CD14-positive monocyte (primary cell): Measurements from ENCODE around the gene KIAA0753. TPM values are rescaled to one million over a fixed set of nuclear protein-coding genes. Genes with fewer than 3 reads are reported as not detected.

Experiments used
- DNase-seq, 3 donors: peaks; one replicate each; pipeline ENCODE4 v3.0.0-alpha.2; 2011 to 2022
- H2AFZ ChIP-seq: 2 replicates; pipeline ENCODE4 v1.6.0; 2012; ENCODE audit warnings: mild to moderate bottlenecking, low read depth, low read length, inconsistent platforms; ENCODE audit not compliant: insufficient read depth, poor library complexity, severe bottlenecking
- H3K27ac ChIP-seq, 2 donors: 1 replicate in 1 of 2; 2 replicates in 1 of 2; pipeline ENCODE4 v1.5.1; 2012 to 2013; ENCODE audit warnings: low read length in 2 of 2, control low read depth in 1 of 2, inconsistent platforms in 1 of 2, low read depth in 1 of 2, mild to moderate bottlenecking in 1 of 2
- H3K27me3 ChIP-seq, 2 donors: one replicate each; pipeline versions ENCODE4 v1.6.0 to v1.6.1; 2011 to 2013; ENCODE audit warnings: low read length in 2 of 2; ENCODE audit not compliant: control insufficient read depth in 2 of 2, insufficient read depth in 2 of 2
- H3K36me3 ChIP-seq, 2 donors: replicated peaks in 1 of 2; 1 replicate in 1 of 2; 2 replicates in 1 of 2; pipeline versions ENCODE4 v1.5.1 to v1.6.1; 2012 to 2013; ENCODE audit warnings: low read length in 2 of 2, control low read depth in 1 of 2, inconsistent platforms in 1 of 2, mild to moderate bottlenecking in 1 of 2; ENCODE audit not compliant: insufficient read depth in 2 of 2, control insufficient read depth in 1 of 2
- H3K4me1 ChIP-seq, 2 donors: 1 replicate in 1 of 2; 2 replicates in 1 of 2; pipeline versions ENCODE4 v1.5.1 to v1.6.1; 2012 to 2013; ENCODE audit warnings: low read length in 2 of 2, control low read depth in 1 of 2, inconsistent platforms in 1 of 2, mild to moderate bottlenecking in 1 of 2, moderate library complexity in 1 of 2; ENCODE audit not compliant: insufficient read depth in 2 of 2, control insufficient read depth in 1 of 2
- H3K4me2 ChIP-seq: replicated peaks from 2 replicates; pipeline ENCODE3; 2012; ENCODE audit warnings: low read length, moderate library complexity, mild to moderate bottlenecking; ENCODE audit not compliant: poor library complexity, severe bottlenecking; ENCODE audit errors: extremely low read depth
- H3K4me3 ChIP-seq, 3 experiments: fragments of 200-600 bp in 1 of 3; sonication (generic) in 1 of 3; replicated peaks in 1 of 3; 1 replicate in 2 of 3; 2 replicates in 1 of 3; pipeline ENCODE4 v1.5.1; 2011 to 2013; ENCODE audit warnings: low read length in 3 of 3, mild to moderate bottlenecking in 3 of 3, control low read depth in 2 of 3, low read depth in 2 of 3, inconsistent platforms in 1 of 3, moderate library complexity in 1 of 3
- H3K79me2 ChIP-seq: 2 replicates; pipeline ENCODE4 v1.6.0; 2012; ENCODE audit warnings: mild to moderate bottlenecking, control low read depth, inconsistent platforms, low read length, moderate library complexity; ENCODE audit not compliant: insufficient read depth
- H3K9ac ChIP-seq: 2 replicates; pipeline ENCODE4 v1.6.0; 2017; ENCODE audit warnings: low read length, mild to moderate bottlenecking; ENCODE audit not compliant: insufficient read depth, poor library complexity, severe bottlenecking
- H3K9me3 ChIP-seq, 2 donors: replicated peaks in 1 of 2; 1 replicate in 1 of 2; 2 replicates in 1 of 2; pipeline versions ENCODE4 v1.5.1 to v1.6.1; 2012 to 2013; ENCODE audit warnings: low read length in 2 of 2, control low read depth in 1 of 2; ENCODE audit not compliant: control insufficient read depth in 1 of 2, insufficient read depth in 1 of 2
- H4K20me1 ChIP-seq: 2 replicates; pipeline ENCODE4 v1.6.0; 2012; ENCODE audit warnings: mild to moderate bottlenecking, low read length, control low read depth, moderate library complexity; ENCODE audit not compliant: insufficient read depth
- H3K27ac Mint-ChIP-seq, 7 donors: one replicate each; pipeline ENCODE4 v1.8.0; 2020; ENCODE audit warnings: mild to moderate bottlenecking in 7 of 7, mixed read lengths in 7 of 7, moderate library complexity in 6 of 7, inconsistent platforms in 2 of 7
- H3K27me3 Mint-ChIP-seq, 3 donors: one replicate each; pipeline ENCODE4 v1.8.0; 2021 to 2022; ENCODE audit warnings: low read depth in 3 of 3, mild to moderate bottlenecking in 3 of 3, mixed read lengths in 3 of 3, moderate library complexity in 3 of 3, inconsistent platforms in 1 of 3
- H3K36me3 Mint-ChIP-seq, 2 donors: one replicate each; pipeline ENCODE4 v1.8.0; 2020; ENCODE audit warnings: mixed read lengths in 2 of 2, inconsistent platforms in 1 of 2, mild to moderate bottlenecking in 1 of 2
- H3K4me1 Mint-ChIP-seq: one replicate; pipeline ENCODE4 v1.8.0; 2020; ENCODE audit warnings: mild to moderate bottlenecking, mixed read lengths
- H3K4me3 Mint-ChIP-seq, 2 donors: one replicate each; pipeline ENCODE4 v1.8.0; 2020; ENCODE audit warnings: mild to moderate bottlenecking in 2 of 2, mixed read lengths in 2 of 2, moderate library complexity in 1 of 2
- H3K9me3 Mint-ChIP-seq, 7 donors: one replicate each; pipeline ENCODE4 v1.8.0; 2020 to 2022; ENCODE audit warnings: mixed read lengths in 7 of 7, mild to moderate bottlenecking in 6 of 7, moderate library complexity in 6 of 7, inconsistent platforms in 2 of 7
- WGBS: methylation state at CpG from one replicate; pipeline ENCODE4 v1.1.5; 2013; ENCODE audit warnings: missing lambda C conversion rate; ENCODE audit not compliant: insufficient coverage; 5-methylcytosine and 5-hydroxymethylcytosine counted together
- intact Hi-C, 2 donors: fragments of 100-400 bp; cut with micrococcal nuclease; formaldehyde crosslinking; loops; one replicate each; pipeline versions ENCODE4 v1.15.0 to v1.15.1; 2023
- polyA plus RNA-seq, 3 donors: library from polyadenylated mRNA; depleted of rRNA in 1 of 3; unstranded in 2 of 3; stranded (reverse) in 1 of 3; fragments of 300-500 nt in 2 of 3; fragments of >200 nt in 1 of 3; fragmentation: Illumina TruSeq in 2 of 3; gene quantifications; 1 replicate in 2 of 3; 2 replicates in 1 of 3; pipeline ENCODE4 v1.2.3, GENCODE V29; 2012 to 2021
- TF ChIP-seq, protein P1 (sequence below): fragments of 200-600 bp; IDR thresholded peaks from one replicate; pipeline ENCODE4 v1.8.0; 2022; ENCODE audit warnings: antibody characterized with exemption, mild to moderate bottlenecking

Gene KIAA0753
- polyA plus RNA-seq, 3 donors: 1.7 to 6.6 (median 3.5) TPM

GRCh38 chr17:6589266-6589946, 51.1 kb downstream of the KIAA0753 start:
- Histone ChIP-seq H3K4me1 (no peaks in the 10 kb centered on the region), H3K4me2 (no peak overlapping the region), H4K20me1 (no peaks in the 10 kb centered on the region), H3K4me3 (no peak overlapping the region), H3K27ac (peak overlapping the region in 1 of 2 donors; percentile 7), H3K27me3 (no peaks in the 10 kb centered on the region), H3K79me2 (no peaks in the 10 kb centered on the region), H3K9me3 (peaks cover 5 to 20% of the 10 kb centered on the region in 2 donors), H2AFZ (no peak overlapping the region), H3K9ac (no peak overlapping the region), H3K36me3 (peaks cover 65 to 92% of the 10 kb centered on the region in 2 donors)
- H3K36me3 Mint-ChIP-seq: peaks cover 76 to 88% of the 10 kb centered on the region in 2 donors
- DNase-seq: no peak
- TF ChIP-seq, protein P1, sequence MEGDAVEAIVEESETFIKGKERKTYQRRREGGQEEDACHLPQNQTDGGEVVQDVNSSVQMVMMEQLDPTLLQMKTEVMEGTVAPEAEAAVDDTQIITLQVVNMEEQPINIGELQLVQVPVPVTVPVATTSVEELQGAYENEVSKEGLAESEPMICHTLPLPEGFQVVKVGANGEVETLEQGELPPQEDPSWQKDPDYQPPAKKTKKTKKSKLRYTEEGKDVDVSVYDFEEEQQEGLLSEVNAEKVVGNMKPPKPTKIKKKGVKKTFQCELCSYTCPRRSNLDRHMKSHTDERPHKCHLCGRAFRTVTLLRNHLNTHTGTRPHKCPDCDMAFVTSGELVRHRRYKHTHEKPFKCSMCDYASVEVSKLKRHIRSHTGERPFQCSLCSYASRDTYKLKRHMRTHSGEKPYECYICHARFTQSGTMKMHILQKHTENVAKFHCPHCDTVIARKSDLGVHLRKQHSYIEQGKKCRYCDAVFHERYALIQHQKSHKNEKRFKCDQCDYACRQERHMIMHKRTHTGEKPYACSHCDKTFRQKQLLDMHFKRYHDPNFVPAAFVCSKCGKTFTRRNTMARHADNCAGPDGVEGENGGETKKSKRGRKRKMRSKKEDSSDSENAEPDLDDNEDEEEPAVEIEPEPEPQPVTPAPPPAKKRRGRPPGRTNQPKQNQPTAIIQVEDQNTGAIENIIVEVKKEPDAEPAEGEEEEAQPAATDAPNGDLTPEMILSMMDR: no peak
- intact Hi-C loops: no loop called here
- H3K27ac Mint-ChIP-seq: peak overlapping the region in 2 of 7 donors; percentile 44 to 66
- peaks cover 6 to 13% (median 11%) of the 10 kb centered on the region in 7 donors for H3K9me3 Mint-ChIP-seq
- WGBS: 97% methylated on average over 8 of the region's 15 CpGs
- peaks cover 10% of the 10 kb centered on the region for H3K4me1 Mint-ChIP-seq
- H3K27me3 Mint-ChIP-seq: peaks cover 0 to 1% (median 0%) of the 10 kb centered on the region in 3 donors
- no peak overlapping the region for H3K4me3 Mint-ChIP-seq

- Mint-ChIP-seq H3K4me3 (no peak overlapping the region), H3K27ac (peak overlapping the region in 1 of 7 donors; percentile 13), H3K4me1 (peaks cover 10% of the 10 kb centered on the region), H3K36me3 (peaks cover 81 to 92% of the 10 kb centered on the region in 2 donors), H3K9me3 (peaks cover 6 to 17% (median 13%) of the 10 kb centered on the region in 7 donors), H3K27me3 (peaks cover 0 to 1% (median 0%) of the 10 kb centered on the region in 3 donors)
- TF ChIP-seq, protein P1: no peak
- Histone ChIP-seq H3K9ac (no peak overlapping the region), H3K27me3 (no peaks in the 10 kb centered on the region), H2AFZ (no peak overlapping the region), H3K36me3 (peaks cover 68 to 92% of the 10 kb centered on the region in 2 donors), H3K27ac (no peak overlapping the region), H3K4me2 (no peak overlapping the region), H4K20me1 (no peaks in the 10 kb centered on the region), H3K9me3 (peaks cover 5 to 20% of the 10 kb centered on the region in 2 donors), H3K4me1 (no peaks in the 10 kb centered on the region), H3K4me3 (no peak overlapping the region), H3K79me2 (no peaks in the 10 kb centered on the region)
- DNase-seq: no peak
- WGBS: 100% methylated on average over 4 of the region's 5 CpGs
- intact Hi-C loops: no loop called here
Observed at GRCh38 chr17:6588165-6588564, 52.3 kb downstream of the KIAA0753 start.
